ENCODE measurements around the gene SDHAF2.

The SDHAF2 gene

DNA sequence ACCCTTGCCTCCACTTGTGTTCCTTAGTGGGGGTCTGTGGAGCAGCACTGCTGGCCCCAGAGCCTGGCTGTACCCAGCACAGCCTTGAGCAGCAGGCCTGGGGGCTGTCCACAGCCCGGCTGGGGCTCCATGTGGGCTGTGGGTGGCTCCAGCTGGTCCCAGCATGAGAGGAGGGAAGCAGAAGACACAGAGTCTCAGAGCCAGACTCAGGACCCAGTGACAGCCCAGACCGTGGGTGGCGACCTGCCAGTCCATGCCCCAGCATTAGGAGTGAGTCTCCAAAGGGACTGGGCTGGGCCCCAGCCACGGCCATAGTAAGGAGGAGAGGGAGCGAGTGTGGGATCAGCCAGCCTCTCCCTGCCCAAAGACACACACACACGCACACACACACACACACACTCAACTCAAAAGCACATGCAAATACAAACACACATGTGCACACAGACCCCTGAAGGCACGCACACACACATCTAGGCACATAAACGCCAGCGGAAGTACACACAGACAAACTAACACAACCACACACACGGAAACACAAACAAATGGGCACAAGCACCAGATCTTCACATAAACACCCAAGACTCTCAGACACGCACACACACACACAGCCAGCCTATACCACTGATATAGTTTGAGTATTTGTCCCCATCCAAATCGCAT lies 61.9 kb downstream of the SDHAF2 start:
- H3K27ac ChIP-seq: no peak overlapping the region
- TF ChIP-seq FOXP2 (optimal IDR thresholded peaks at IDR 0.05; ENCODE audit: control extremely low read depth, extremely low read length, insufficient read depth): no peak
- TF ChIP-seq EZH2 (IDR thresholded peaks at IDR 0.05): no peak
- no peak for TF ChIP-seq POLR2AphosphoS5 (IDR thresholded peaks at IDR 0.05; ENCODE audit: borderline replicate concordance, low read depth, low read length)
- H3K4me3 ChIP-seq: no peak overlapping the region
- H3K9me3 ChIP-seq (ENCODE audit: low read depth, low read length): no peaks in the 10 kb centered on the region
- no peak overlapping the region for H3K9ac ChIP-seq (ENCODE audit: insufficient read length)
- DNase-seq (ENCODE audit: low read depth, low spot score): no peak
- H3K36me3 ChIP-seq (ENCODE audit: insufficient read depth, low read length): no peaks in the 10 kb centered on the region

DNA sequence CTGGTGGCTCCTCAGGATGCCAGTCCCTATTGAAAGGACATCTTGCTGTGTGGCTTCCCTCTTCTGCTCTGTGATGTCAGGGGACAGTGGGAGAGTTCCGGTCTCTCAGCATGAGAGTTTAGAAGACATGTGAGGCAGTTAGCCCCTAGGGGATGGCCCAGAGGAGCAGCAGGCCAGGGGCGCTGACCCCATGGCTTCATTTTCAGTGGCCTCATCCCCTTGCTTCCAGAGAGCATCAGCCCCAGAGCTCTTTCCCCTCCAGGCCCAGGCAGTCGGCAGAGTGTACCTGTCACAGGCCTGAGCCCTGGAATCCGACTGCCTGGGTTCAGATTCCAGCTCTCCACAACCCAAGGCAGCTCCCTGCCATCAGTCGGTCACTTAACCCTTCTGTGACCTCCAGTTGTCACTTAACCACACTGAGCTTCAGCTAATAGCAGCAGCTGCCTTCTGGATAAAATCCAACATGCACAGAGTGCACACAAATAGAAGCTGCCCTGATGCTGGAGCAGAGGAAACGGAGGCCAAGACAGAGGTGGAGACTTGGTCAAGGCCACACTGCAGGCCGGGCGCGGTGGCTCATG lies 64.5 kb downstream of the SDHAF2 start:
- no peak for DNase-seq (ENCODE audit: low read depth, low spot score)
- Histone ChIP-seq H3K4me3 (no peak overlapping the region), H3K36me3 (ENCODE audit: insufficient read depth, low read length) (no peaks in the 10 kb centered on the region), H3K9me3 (ENCODE audit: low read depth, low read length) (no peaks in the 10 kb centered on the region), H3K9ac (ENCODE audit: insufficient read length) (no peak overlapping the region), H3K27ac (no peak overlapping the region)
- TF ChIP-seq POLR2AphosphoS5 (IDR thresholded peaks at IDR 0.05; ENCODE audit: borderline replicate concordance, low read depth, low read length): no peak
- no peak for TF ChIP-seq FOXP2 (optimal IDR thresholded peaks at IDR 0.05; ENCODE audit: control extremely low read depth, extremely low read length, insufficient read depth)
- no peak for TF ChIP-seq EZH2 (IDR thresholded peaks at IDR 0.05)

DNA sequence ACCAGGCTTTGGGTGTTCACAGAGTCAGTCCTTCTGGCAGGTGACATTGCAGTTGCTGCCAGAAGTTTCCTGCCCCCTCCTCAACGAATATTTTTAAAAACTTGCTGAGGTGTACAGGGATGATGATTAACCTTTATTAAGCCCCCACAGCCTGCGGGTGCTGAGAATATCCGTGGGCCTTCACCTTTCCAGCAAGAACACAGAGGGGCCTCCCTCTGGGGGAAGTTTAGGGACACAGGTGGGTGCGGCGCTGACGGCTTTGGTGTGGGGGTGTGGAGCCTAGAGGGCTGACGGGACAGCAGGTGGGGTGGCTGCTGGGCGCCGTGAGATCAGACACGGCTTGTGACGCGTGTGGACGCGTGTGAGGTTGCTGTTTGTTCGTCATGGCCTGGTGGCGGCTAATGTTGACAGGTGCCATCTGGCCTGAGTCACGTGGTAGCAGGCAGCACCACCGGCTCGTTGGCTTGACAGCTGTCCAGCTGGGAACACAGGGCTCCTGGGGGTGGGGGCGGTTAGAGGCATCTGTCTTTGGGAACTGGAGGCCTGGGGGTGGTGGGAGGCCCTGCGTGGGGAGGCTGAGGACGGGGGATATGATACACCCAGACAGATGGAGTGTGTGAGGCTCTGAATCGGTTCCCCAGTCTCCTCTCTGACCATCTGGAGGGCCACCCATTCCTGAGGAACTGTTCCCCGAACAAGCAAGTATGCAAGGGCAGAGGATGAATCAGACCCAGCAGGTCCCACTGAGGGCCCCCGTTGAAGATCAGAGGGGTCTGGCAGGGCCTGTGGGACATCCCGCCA lies 66.1 kb downstream of the SDHAF2 start:
- Histone ChIP-seq H3K4me3 (no peak overlapping the region), H3K9ac (ENCODE audit: insufficient read length) (no peak overlapping the region), H3K9me3 (ENCODE audit: low read depth, low read length) (no peaks in the 10 kb centered on the region), H3K27ac (no peak overlapping the region), H3K36me3 (ENCODE audit: insufficient read depth, low read length) (no peaks in the 10 kb centered on the region)
- DNase-seq (ENCODE audit: low read depth, low spot score): no peak
- TF ChIP-seq POLR2AphosphoS5 (IDR thresholded peaks at IDR 0.05; ENCODE audit: borderline replicate concordance, low read depth, low read length) (no peak), FOXP2 (optimal IDR thresholded peaks at IDR 0.05; ENCODE audit: control extremely low read depth, extremely low read length, insufficient read depth) (no peak), EZH2 (IDR thresholded peaks at IDR 0.05) (no peak)
